ENCODE results near the gene CALR3.

CALR3 gene

GRCh38 chr19:16461630-16462051 lies 34.3 kb downstream of the CALR3 start:
- Histone ChIP-seq H4K12ac (ENCODE audit: low read depth, low read length) (no peak overlapping the region), H2BK5ac (ENCODE audit: low read depth, low read length, poor library complexity) (no peak overlapping the region), H4K8ac (ENCODE audit: low read depth, low read length) (no peak overlapping the region), H2AFZ (ENCODE audit: insufficient read depth, low read length, poor library complexity) (no peak overlapping the region), H3K79me1 (ENCODE audit: low read length) (peaks cover 4% of the 10 kb centered on the region), H3K9me3 (ENCODE audit: insufficient read depth, low read depth, low read length) (peaks cover 1% of the 10 kb centered on the region), H4K91ac (ENCODE audit: low read depth, low read length) (no peak overlapping the region), H3K4ac (ENCODE audit: low read depth, low read length) (peak overlapping the region; percentile 64), H3K18ac (ENCODE audit: low read length) (peak overlapping the region; percentile 26), H3K9ac (ENCODE audit: low read length) (no peak overlapping the region), H3K27ac (ENCODE audit: low read depth, low read length) (no peak overlapping the region), H3K23ac (ENCODE audit: low read length) (no peak overlapping the region), H3K4me1 (ENCODE audit: control insufficient read depth in 1 of 2, insufficient read depth in 2 of 2, low read length in 2 of 2) (peaks cover 34 to 41% of the 10 kb centered on the region in 2 experiments), H3K36me3 (ENCODE audit: control insufficient read depth in 1 of 2, insufficient read depth in 2 of 2, low read length in 2 of 2) (peaks cover 0 to 3% of the 10 kb centered on the region in 2 experiments), H3K4me3 (ENCODE audit: low read depth, low read length) (no peak overlapping the region), H3K79me2 (ENCODE audit: control insufficient read depth, insufficient read depth, low read length, poor library complexity) (peaks cover 26% of the 10 kb centered on the region), H2BK12ac (ENCODE audit: low read length) (no peak overlapping the region), H3K4me2 (ENCODE audit: low read length) (no peak overlapping the region), H3K14ac (ENCODE audit: low read length) (no peak overlapping the region), H2AK5ac (ENCODE audit: low read length) (no peak overlapping the region), H3K27me3 (ENCODE audit: insufficient read depth, low read length) (no peaks in the 10 kb centered on the region), H2BK120ac (ENCODE audit: insufficient read depth, low read length, poor library complexity) (no peak overlapping the region)
- no peak for DNase-seq
- no CpG with 5 or more reads among the region's 9 CpGs for WGBS (ENCODE audit: extremely low coverage, insufficient coverage, insufficient read length)

DNA sequence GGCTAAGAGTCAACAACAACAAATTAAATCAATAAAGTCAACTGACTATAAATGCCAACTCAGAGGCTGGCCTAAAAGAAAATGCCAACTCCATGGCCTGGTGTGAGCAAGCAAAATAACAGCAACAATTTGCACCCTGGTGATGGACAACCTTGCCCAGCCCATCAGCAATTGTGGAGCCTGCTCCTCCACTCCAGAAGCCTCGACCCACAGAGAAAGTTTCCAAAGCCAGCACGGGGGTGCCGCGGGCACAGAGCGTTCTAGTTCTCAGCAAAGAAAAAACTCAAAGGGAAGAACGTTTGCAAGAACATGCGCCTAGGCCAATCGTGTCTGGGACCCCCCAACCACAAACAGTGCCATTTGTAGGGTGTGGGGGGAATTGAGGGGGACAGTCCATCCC lies 35.5 kb downstream of the CALR3 start:
- no peak overlapping the region for H2BK120ac ChIP-seq (ENCODE audit: insufficient read depth, low read length, poor library complexity)
- H3K27me3 ChIP-seq (ENCODE audit: insufficient read depth, low read length), result no peaks in the 10 kb centered on the region
- peaks cover 27% of the 10 kb centered on the region for H3K79me2 ChIP-seq (ENCODE audit: control insufficient read depth, insufficient read depth, low read length, poor library complexity)
- H3K36me3 ChIP-seq (ENCODE audit: control insufficient read depth in 1 of 2, insufficient read depth in 2 of 2, low read length in 2 of 2), result peaks cover 0 to 3% of the 10 kb centered on the region in 2 experiments
- H3K9ac ChIP-seq (ENCODE audit: low read length), result no peak overlapping the region
- H3K9me3 ChIP-seq (ENCODE audit: insufficient read depth, low read depth, low read length), result peaks cover 1% of the 10 kb centered on the region
- H2AK5ac ChIP-seq (ENCODE audit: low read length), result no peak overlapping the region
- H3K4me1 ChIP-seq (ENCODE audit: control insufficient read depth in 1 of 2, insufficient read depth in 2 of 2, low read length in 2 of 2), result peaks cover 35 to 42% of the 10 kb centered on the region in 2 experiments
- H3K4ac ChIP-seq (ENCODE audit: low read depth, low read length), result peak overlapping the region; percentile 72
- peaks cover 4% of the 10 kb centered on the region for H3K79me1 ChIP-seq (ENCODE audit: low read length)
- H4K91ac ChIP-seq (ENCODE audit: low read depth, low read length), result no peak overlapping the region
- no peak overlapping the region for H2BK5ac ChIP-seq (ENCODE audit: low read depth, low read length, poor library complexity)
- no peak overlapping the region for H3K27ac ChIP-seq (ENCODE audit: low read depth, low read length)
- no peak overlapping the region for H3K4me3 ChIP-seq (ENCODE audit: low read depth, low read length)
- no CpG with 5 or more reads among the region's 8 CpGs for WGBS (ENCODE audit: extremely low coverage, insufficient coverage, insufficient read length)
- no peak overlapping the region for H4K8ac ChIP-seq (ENCODE audit: low read depth, low read length)
- no peak for DNase-seq
- H2BK12ac ChIP-seq (ENCODE audit: low read length), result no peak overlapping the region
- no peak overlapping the region for H2AFZ ChIP-seq (ENCODE audit: insufficient read depth, low read length, poor library complexity)
- H3K4me2 ChIP-seq (ENCODE audit: low read length), result no peak overlapping the region
- no peak overlapping the region for H3K23ac ChIP-seq (ENCODE audit: low read length)
- no peak overlapping the region for H3K18ac ChIP-seq (ENCODE audit: low read length)
- H4K12ac ChIP-seq (ENCODE audit: low read depth, low read length), result no peak overlapping the region
- no peak overlapping the region for H3K14ac ChIP-seq (ENCODE audit: low read length)

- Histone ChIP-seq H3K23ac (ENCODE audit: low read length) (no peak overlapping the region), H3K79me1 (ENCODE audit: low read length) (peaks cover 4% of the 10 kb centered on the region), H4K12ac (ENCODE audit: low read depth, low read length) (no peak overlapping the region), H2BK5ac (ENCODE audit: low read depth, low read length, poor library complexity) (no peak overlapping the region), H4K91ac (ENCODE audit: low read depth, low read length) (no peak overlapping the region), H2BK120ac (ENCODE audit: insufficient read depth, low read length, poor library complexity) (no peak overlapping the region), H4K8ac (ENCODE audit: low read depth, low read length) (no peak overlapping the region), H2AK5ac (ENCODE audit: low read length) (no peak overlapping the region), H3K9ac (ENCODE audit: low read length) (no peak overlapping the region), H3K4me3 (ENCODE audit: low read depth, low read length) (no peak overlapping the region), H2AFZ (ENCODE audit: insufficient read depth, low read length, poor library complexity) (no peak overlapping the region), H3K4me2 (ENCODE audit: low read length) (no peak overlapping the region), H3K14ac (ENCODE audit: low read length) (no peak overlapping the region), H3K4ac (ENCODE audit: low read depth, low read length) (peak overlapping the region; percentile 73), H3K27me3 (ENCODE audit: insufficient read depth, low read length) (no peaks in the 10 kb centered on the region), H3K27ac (ENCODE audit: low read depth, low read length) (no peak overlapping the region), H3K9me3 (ENCODE audit: insufficient read depth, low read depth, low read length) (no peaks in the 10 kb centered on the region), H3K18ac (ENCODE audit: low read length) (no peak overlapping the region), H3K79me2 (ENCODE audit: control insufficient read depth, insufficient read depth, low read length, poor library complexity) (peaks cover 26% of the 10 kb centered on the region), H3K36me3 (ENCODE audit: control insufficient read depth in 1 of 2, insufficient read depth in 2 of 2, low read length in 2 of 2) (no peaks in the 10 kb centered on the region), H2BK12ac (ENCODE audit: low read length) (no peak overlapping the region), H3K4me1 (ENCODE audit: control insufficient read depth in 1 of 2, insufficient read depth in 2 of 2, low read length in 2 of 2) (peaks cover 35 to 39% of the 10 kb centered on the region in 2 experiments)
- no peak for DNase-seq
- no CpG with 5 or more reads among the region's 3 CpGs for WGBS (ENCODE audit: extremely low coverage, insufficient coverage, insufficient read length)
Measured at GRCh38 chr19:16459680-16460079, 36.3 kb downstream of the CALR3 start.

- H2AK5ac ChIP-seq (ENCODE audit: low read length), result peak overlapping the region; percentile 15
Measured at GRCh38 chr19:16458391-16459341, 37.3 kb downstream of the CALR3 start.

More at GRCh38 chr19:16458391-16459341, 37.3 kb downstream of the CALR3 start:
- Histone ChIP-seq H3K4me3 (ENCODE audit: low read depth, low read length) (no peak overlapping the region), H3K4ac (ENCODE audit: low read depth, low read length) (peak overlapping the region; percentile 73), H4K8ac (ENCODE audit: low read depth, low read length) (no peak overlapping the region), H3K4me2 (ENCODE audit: low read length) (no peak overlapping the region), H2BK120ac (ENCODE audit: insufficient read depth, low read length, poor library complexity) (no peak overlapping the region), H3K14ac (ENCODE audit: low read length) (no peak overlapping the region), H3K79me2 (ENCODE audit: control insufficient read depth, insufficient read depth, low read length, poor library complexity) (peaks cover 28% of the 10 kb centered on the region), H2BK12ac (ENCODE audit: low read length) (no peak overlapping the region), H4K91ac (ENCODE audit: low read depth, low read length) (no peak overlapping the region), H3K4me1 (ENCODE audit: control insufficient read depth in 1 of 2, insufficient read depth in 2 of 2, low read length in 2 of 2) (peaks cover 36 to 38% of the 10 kb centered on the region in 2 experiments), H3K18ac (ENCODE audit: low read length) (peak overlapping the region; percentile 16), H3K36me3 (ENCODE audit: control insufficient read depth in 1 of 2, insufficient read depth in 2 of 2, low read length in 2 of 2) (no peaks in the 10 kb centered on the region), H3K23ac (ENCODE audit: low read length) (no peak overlapping the region), H3K79me1 (ENCODE audit: low read length) (peaks cover 2% of the 10 kb centered on the region), H3K9me3 (ENCODE audit: insufficient read depth, low read depth, low read length) (no peaks in the 10 kb centered on the region), H2BK5ac (ENCODE audit: low read depth, low read length, poor library complexity) (no peak overlapping the region), H3K9ac (ENCODE audit: low read length) (no peak overlapping the region), H3K27ac (ENCODE audit: low read depth, low read length) (no peak overlapping the region), H3K27me3 (ENCODE audit: insufficient read depth, low read length) (no peaks in the 10 kb centered on the region), H2AFZ (ENCODE audit: insufficient read depth, low read length, poor library complexity) (no peak overlapping the region), H4K12ac (ENCODE audit: low read depth, low read length) (no peak overlapping the region)
- no peak for DNase-seq
- WGBS (ENCODE audit: extremely low coverage, insufficient coverage, insufficient read length), result no CpG with 5 or more reads among the region's 25 CpGs
